ENCODE results near the gene SLA2.
A peak's percentile ranks its signal among the peaks of the same experiment; 100 is the strongest.

SLA2 gene

GRCh38 chr20:36591281-36591680 is 54.7 kb downstream of the SLA2 start:
- no peak for TF ChIP-seq CTCF (IDR thresholded peaks at IDR 0.05; ENCODE audit: insufficient read depth, low read depth, low read length, missing control alignments)
- no peak for DNase-seq (ENCODE audit: low read depth)
- no peak overlapping the region for H3K4me3 ChIP-seq (ENCODE audit: low read length)

- no peak for TF ChIP-seq CTCF (IDR thresholded peaks at IDR 0.05; ENCODE audit: insufficient read depth, low read depth, low read length, missing control alignments)
- no peak overlapping the region for H3K4me3 ChIP-seq (ENCODE audit: low read length)
- DNase-seq (ENCODE audit: low read depth) = no peak
Measured at GRCh38 chr20:36587388-36588070, 58.5 kb downstream of the SLA2 start.

GRCh38 chr20:36585410-36586125 is 60.4 kb downstream of the SLA2 start:
- no peak overlapping the region for H3K4me3 ChIP-seq (ENCODE audit: low read length)
- peak; percentile 94 for DNase-seq (ENCODE audit: low read depth)

GRCh38 chr20:36584018-36584481 is 61.9 kb downstream of the SLA2 start:
- no peak for DNase-seq (ENCODE audit: low read depth)
- no peak overlapping the region for H3K4me3 ChIP-seq (ENCODE audit: low read length)
- TF ChIP-seq CTCF (IDR thresholded peaks at IDR 0.05; ENCODE audit: insufficient read depth, low read depth, low read length, missing control alignments) = no peak

More at GRCh38 chr20:36585410-36586125, 60.4 kb downstream of the SLA2 start:
- TF ChIP-seq CTCF (IDR thresholded peaks at IDR 0.05; ENCODE audit: insufficient read depth, low read depth, low read length, missing control alignments) = no peak

- H3K4me3 ChIP-seq (ENCODE audit: low read length) = no peak overlapping the region
- DNase-seq (ENCODE audit: low read depth) = no peak
- TF ChIP-seq CTCF (IDR thresholded peaks at IDR 0.05; ENCODE audit: insufficient read depth, low read depth, low read length, missing control alignments) = no peak
Measured at GRCh38 chr20:36582821-36583220, 63.2 kb downstream of the SLA2 start.

GRCh38 chr20:36582322-36582721 is 63.7 kb downstream of the SLA2 start:
- no peak for DNase-seq (ENCODE audit: low read depth)
- no peak overlapping the region for H3K4me3 ChIP-seq (ENCODE audit: low read length)
- no peak for TF ChIP-seq CTCF (IDR thresholded peaks at IDR 0.05; ENCODE audit: insufficient read depth, low read depth, low read length, missing control alignments)
